Brain pericyte (primary cell): ENCODE data around the gene P3H2.
"Not testable (repeated sequence)": the region's sequence is repeated elsewhere in the genome, so short reads cannot be mapped to it uniquely, and the experiment has no call there.

Source experiments
- DNase-seq: peaks from one replicate; pipeline ENCODE4 v3.0.0-alpha.2; 2012; ENCODE audit warnings: low read depth, low spot score

Gene P3H2

GRCh38 chr3:189983612-189984011 lies 137.1 kb downstream of the P3H2 start:
- DNase-seq, result no peak

DNA sequence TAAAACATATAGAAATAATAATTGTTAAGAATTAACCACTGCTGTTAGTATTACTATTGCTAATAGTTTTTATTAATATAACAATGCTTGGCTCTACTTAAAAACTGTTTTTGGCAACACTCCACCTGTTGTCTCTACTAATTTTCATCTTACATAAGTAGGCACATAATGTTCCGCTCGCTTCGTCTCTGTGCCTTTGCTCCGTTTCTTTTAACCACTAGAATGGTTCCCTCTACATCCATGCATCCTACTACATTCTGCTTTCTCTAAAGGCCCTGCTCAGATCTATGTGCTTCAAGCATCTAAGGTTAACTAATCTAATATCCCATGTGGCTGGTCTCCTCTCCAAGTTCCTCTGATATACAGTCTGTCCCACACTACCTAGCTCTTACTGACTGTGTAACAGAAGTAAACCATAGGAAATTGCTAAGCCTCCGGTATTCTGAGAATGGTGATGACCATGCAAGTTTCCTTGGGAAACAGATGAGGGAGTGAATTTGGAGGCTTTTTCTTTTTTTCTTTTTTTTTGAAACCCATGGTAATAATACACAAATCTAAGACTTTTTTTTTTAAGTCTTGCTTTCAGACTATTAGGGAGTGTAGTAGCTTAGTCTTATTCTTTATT lies 138.3 kb downstream of the P3H2 start:
- no peak for DNase-seq

DNA sequence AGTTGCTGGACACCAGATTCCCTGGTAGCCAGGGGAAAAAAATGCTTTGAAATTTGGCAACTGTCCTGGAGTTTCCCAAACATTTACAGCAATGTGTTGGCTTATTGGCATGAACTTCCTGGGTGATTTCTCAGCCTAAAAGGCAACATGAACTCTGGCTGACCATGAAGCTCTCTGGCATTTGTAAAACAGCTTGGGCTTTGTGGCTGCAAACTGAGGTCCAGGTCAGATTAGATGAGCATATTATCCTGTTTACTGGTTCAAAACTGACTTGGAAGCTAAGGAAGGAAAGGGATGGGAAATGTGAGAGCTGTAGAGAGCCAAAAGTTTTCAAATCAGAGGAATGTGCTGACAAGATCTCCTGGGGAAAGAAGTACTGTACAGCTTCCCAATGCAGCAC lies 139.0 kb downstream of the P3H2 start:
- peak; percentile 41 for DNase-seq

- no peak for DNase-seq
Measured at GRCh38 chr3:189978753-189979152, 141.9 kb downstream of the P3H2 start.

GRCh38 chr3:189977174-189977573 lies 143.5 kb downstream of the P3H2 start:
- no peak for DNase-seq

DNA sequence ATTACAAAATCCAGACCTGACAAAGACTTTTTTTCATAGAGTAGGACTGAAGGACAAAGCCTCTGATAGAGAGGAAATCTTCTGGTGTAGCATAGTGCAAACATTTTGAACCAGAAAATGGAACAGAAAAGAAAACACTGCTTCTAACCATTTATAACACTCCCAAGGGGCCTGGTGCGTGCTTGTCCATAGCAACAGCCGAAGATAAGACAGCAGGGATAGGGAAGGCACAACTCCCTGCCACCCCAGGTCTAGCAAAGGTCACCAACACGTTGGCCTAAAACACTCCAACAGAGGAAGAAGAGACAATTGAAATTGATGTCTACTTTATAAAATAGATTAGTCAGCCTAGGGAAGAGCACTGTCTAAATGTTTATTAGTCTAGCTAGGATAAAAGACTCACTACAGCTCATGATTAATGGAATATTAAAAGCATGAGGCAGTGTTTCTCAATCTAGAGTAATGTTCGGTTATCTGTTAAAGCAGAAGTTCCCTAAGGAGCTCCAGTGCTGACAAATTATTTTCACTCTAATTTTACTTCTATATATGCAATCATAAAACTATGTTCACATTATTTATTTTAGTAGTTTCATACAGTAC lies 145.2 kb downstream of the P3H2 start:
- no peak for DNase-seq

- no peak for DNase-seq
Measured at GRCh38 chr3:189974359-189974758, 146.3 kb downstream of the P3H2 start.

- no peak for DNase-seq
Measured at GRCh38 chr3:189967254-189967865, 153.3 kb downstream of the P3H2 start.

GRCh38 chr3:189966843-189967242 lies 153.9 kb downstream of the P3H2 start:
- no peak for DNase-seq

DNA sequence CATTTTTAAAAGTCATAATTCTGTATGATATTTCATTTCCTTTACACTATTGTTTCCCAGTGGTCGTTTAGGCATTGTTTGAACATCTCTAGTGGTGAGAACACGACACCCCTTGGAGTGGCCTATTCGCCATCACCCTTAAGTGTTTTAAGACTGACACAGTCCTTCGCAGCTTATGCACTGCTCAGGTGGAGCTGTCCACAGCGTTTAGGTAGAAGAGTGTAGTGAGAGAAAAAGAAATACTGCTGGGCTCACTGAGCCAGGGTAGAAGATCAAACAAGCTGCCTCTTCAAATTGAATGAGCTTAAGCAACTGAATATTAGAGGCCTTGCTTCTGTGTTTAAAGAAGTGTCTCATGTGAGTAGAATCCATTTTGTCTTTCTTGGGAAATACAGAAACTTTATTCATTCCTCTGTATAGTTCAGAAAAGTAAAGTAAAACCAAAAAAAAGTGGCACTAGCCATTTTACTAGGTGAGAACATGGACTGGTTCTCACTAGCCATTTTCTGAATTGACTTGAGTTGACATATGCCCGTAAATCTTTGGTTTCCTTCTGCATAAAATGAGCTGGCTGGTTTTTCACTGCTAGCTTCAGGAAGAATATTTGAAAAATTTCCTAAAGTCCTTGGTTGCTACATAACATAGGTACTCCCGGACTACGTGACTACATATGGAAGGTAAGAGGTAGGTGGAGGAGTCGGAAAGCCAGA lies 155.9 kb downstream of the P3H2 start:
- DNase-seq, result no peak

DNA sequence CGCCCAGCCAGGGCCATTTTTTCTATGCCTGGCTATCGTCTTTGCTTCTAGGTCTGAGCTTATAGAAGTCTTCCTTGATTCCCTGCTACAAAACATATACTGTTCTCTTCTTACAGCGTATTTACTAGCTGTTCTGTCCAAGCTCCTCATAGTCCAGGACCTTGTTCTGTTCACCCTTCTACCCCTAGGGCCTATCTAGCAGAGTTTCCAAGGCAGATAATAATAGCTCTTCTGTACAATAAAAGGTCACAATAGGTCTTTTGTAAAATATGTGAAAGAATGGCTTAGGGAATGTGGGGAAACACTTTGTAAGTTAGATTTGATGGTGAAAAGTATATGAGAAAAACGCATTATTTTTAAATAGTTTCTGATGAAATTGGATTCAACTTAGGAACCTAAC lies 158.2 kb downstream of the P3H2 start:
- DNase-seq, result no peak

- peak; percentile 57 for DNase-seq
Measured at GRCh38 chr3:189961522-189962161, 159.1 kb downstream of the P3H2 start.

DNA sequence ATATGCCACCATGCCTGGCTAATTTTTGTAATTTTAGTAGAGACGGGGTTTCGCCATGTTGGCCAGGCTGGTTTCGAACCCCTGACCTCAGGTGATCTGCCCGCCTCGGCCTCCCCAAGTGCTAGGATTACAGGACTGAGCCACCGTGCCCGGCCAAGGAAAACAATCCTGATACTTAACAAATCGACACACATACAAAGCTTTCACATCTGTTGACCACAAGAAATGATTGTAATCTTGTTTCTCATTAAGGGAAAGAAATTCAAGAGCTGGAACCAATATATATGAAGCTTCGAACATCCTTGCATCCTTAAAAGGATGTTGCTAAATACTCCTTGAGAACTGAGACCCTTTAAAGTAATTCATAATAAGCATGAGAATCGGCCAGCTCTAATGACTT lies 159.6 kb downstream of the P3H2 start:
- not testable (repeated sequence) for DNase-seq

DNA sequence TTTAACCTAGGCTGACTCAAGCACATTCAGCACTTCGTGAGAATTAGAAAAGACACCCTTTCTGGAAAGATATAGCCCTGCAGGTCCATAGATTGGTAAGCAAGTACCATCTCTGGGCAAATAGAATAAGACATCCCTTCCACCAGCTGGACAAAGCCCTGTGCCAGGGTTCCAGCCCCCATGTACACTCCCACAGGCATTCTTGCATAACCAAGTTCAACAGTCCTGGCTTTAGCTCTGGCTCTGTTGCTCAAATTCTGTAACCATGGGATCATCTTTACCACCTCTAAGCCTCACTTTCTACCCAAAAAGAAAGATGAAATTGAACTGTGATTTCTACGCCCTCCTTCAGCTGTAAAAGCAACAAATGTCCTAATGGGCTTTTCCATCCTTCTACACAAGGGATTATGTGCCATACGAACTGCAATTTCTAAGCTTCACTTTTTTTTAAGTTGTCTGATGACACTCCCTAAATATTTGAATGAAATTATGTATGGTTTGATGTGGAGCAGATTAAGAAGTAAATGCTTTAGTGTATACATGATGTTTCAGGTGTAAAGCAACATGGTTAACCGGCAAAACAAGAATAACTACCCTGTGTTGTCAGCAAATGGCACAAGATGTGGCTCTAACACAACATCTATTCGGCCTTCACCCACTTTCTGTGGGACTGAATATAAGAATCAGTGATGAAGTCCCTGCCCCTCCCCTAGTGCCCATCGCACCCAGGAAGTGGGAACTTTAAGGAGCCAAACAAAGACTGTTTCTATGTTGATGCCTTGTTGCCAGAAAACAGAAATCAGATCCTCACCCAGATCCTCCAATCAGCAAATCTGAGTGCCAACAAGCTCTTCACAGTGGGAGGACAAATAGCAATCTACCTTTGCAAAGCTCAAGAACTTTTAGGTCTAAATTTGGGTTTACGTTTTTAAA lies 165.7 kb downstream of the P3H2 start:
- no peak for DNase-seq

DNA sequence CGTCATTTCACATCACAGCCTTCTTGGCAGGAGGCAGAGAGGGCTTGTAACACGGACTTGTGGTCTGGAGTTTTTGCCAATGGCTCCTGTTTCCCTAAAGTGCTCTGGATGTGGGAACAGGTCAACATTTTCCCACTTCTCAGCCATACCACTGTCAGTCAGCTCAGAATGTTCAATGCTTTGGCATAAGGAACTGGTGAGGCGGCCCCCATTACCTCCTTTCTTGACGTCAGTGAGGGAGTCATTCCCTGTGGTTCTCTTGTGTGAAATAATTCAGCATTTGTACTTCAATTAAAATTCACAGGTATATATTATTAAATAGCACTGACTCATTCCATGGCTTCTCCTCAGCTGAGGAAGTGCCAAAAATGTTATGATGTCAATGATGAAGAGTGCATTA lies 167.1 kb downstream of the P3H2 start:
- DNase-seq, result no peak

DNA sequence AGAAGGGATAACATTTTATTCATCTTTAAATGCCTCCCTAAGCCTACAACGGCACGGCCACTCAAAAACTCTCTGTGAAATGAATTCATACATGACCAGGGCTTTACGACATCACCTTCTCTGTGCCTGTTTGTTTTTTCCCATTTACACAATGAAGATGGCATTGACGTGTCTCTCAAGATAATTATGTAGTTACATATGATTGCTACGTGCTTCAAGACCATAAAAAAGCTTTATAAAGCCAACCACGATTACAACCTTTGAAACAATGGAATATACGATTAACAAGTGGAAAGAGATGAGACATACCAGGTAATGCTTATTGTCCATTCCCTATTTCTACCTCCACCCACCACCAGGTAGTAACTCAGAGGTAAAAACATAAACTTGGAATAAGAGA lies 168.4 kb downstream of the P3H2 start:
- no peak for DNase-seq

GRCh38 chr3:189950258-189950657 lies 170.4 kb downstream of the P3H2 start:
- no peak for DNase-seq

GRCh38 chr3:189949580-189949979 lies 171.1 kb downstream of the P3H2 start:
- DNase-seq, result no peak

- no peak for DNase-seq
Measured at GRCh38 chr3:189948724-189949045, 172.0 kb downstream of the P3H2 start.

GRCh38 chr3:189947948-189948723 lies 172.6 kb downstream of the P3H2 start:
- no peak for DNase-seq

- no peak for DNase-seq
Measured at GRCh38 chr3:189947068-189947467, 173.6 kb downstream of the P3H2 start.
